Activated CD4-positive, CD25-positive, alpha-beta regulatory T cell treated with anti-CD3 and anti-CD28 coated beads, Interleukin-2, amount 50 U/mL, for 24 hours (primary cell): Measurements from ENCODE around the gene URI1.

Experiments used
- ATAC-seq, 2 donors: fragments of 150-1000 bp; cut with Tn5 transposase; one replicate each; pipeline ENCODE4 v1.10.0; 2021; ENCODE audit warnings: mild to moderate bottlenecking in 1 of 2, moderate library complexity in 1 of 2

Gene URI1

GRCh38 chr19:30060531-30061222 is 118.6 kb downstream of the URI1 start:
- no peak for ATAC-seq

GRCh38 chr19:30061223-30062064 is 119.4 kb downstream of the URI1 start:
- no peak for ATAC-seq

- no peak for ATAC-seq
Observed at GRCh38 chr19:30062065-30062906, 120.2 kb downstream of the URI1 start.

- no peak for ATAC-seq
Observed at GRCh38 chr19:30062907-30063649, 121.0 kb downstream of the URI1 start.

- ATAC-seq, result no peak
Observed at GRCh38 chr19:30063650-30064347, 121.8 kb downstream of the URI1 start.

GRCh38 chr19:30064348-30064699 is 122.3 kb downstream of the URI1 start:
- no peak for ATAC-seq

GRCh38 chr19:30064771-30065494 is 122.9 kb downstream of the URI1 start:
- no peak for ATAC-seq

- no peak for ATAC-seq
Observed at GRCh38 chr19:30065680-30066606, 123.9 kb downstream of the URI1 start.
